Neural cell (in vitro differentiated cells): ENCODE measurements around the gene KAT8.

Experiments used
- CTCF ChIP-seq: fragments of 450-650 bp; IDR thresholded peaks from 2 replicates; pipeline ENCODE4 v1.5.1; 2014; ENCODE audit warnings: antibody characterized with exemption, mild to moderate bottlenecking, moderate library complexity; ENCODE audit not compliant: poor library complexity, severe bottlenecking
- EZH2 ChIP-seq: fragments of 200-600, 300-800 bp; shearing (Covaris generic), sonication (generic); IDR thresholded peaks from 2 replicates; pipeline ENCODE4 v1.6.1; 2014; ENCODE audit warnings: antibody characterized with exemption, low read length, borderline replicate concordance, mild to moderate bottlenecking; ENCODE audit not compliant: insufficient read depth, poor library complexity, severe bottlenecking
- POLR2AphosphoS5 ChIP-seq: IDR thresholded peaks from 2 replicates; pipeline ENCODE4 v1.6.1; 2012
- TAF1 ChIP-seq: IDR thresholded peaks from 2 replicates; pipeline ENCODE4 v1.6.1; 2012; ENCODE audit warnings: low read depth

- TF ChIP-seq CTCF (no peak), EZH2 (no peak), POLR2AphosphoS5 (no peak), TAF1 (no peak)
Observed at GRCh38 chr16:31078597-31079341, 38.7 kb upstream of the KAT8 start.
